ENCODE data around the gene COL4A1.

Gene COL4A1

DNA sequence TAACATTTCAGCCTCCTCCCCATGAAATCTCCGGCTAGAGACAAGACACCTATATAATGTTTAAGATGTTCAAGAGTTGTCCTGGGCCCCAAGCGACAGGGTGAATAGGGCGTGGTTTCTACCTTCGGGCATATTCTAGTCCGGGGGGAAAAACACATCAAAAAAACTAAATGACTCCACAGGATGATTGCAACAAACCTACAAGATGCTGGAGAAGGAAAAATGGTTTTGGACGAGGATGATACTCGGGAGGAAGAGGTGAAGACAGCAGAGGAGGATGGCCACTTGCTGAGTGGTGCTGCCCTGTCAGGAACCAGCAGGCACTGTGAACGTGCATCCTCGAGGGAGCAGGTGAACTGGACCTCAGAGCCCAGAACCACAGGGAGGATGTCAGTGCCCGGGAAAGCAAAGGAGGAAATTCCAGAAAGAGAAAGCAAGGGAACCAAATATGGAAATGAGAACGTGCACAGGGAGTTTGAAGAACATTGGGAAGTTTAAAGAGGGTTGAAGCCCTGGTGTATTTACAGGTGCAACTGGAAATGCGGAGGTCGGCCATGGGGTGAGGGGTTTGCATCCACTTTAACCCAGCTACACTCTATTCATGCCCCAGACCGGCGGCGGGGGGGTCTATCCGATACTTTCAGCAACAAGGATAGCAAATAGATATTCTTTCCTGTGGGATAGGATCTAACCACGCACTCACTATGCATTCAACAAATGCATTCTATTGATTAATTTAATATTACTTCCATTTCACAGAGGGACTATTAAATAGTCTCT lies 50.6 kb downstream of the COL4A1 start:
- no peak for DNase-seq

DNA sequence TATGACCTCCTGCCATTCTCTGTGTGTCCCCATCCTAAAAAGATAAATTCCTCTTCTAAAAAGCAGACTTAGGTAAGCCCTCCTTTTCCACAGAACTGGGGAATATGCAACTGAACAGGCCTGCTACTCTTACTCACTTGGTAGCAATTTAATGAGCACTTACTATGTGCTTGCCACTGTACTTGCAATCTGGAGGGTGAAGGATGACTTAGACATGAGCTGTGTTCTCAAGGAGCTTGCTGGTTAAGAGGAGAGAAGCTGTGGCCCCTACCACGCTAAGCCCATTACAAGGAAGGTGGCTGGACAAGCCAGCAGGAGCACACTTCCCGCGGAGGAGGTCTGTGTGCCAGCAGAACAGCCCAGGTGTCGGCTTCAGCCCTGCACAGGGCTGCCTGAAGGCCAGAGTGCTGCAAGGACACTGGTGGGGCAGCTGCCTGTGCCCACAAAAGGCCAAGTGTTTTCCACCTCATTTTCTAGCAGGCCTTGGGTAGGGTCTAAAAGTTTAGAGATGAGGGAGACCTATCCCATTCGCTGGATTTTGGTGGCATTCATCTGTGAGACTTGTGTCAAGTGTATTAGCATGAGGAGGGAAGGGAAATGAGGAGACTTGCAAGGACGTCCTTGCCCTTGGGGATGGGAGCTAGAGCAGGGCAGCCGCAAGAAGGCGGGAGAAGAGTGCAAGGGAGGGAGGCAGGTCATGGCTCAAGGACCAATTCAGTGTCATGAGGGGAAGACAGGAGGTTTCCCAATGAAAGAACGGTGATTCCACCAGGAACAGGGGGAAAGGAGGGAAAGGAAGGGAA lies 52.0 kb downstream of the COL4A1 start:
- no peak for DNase-seq

DNA sequence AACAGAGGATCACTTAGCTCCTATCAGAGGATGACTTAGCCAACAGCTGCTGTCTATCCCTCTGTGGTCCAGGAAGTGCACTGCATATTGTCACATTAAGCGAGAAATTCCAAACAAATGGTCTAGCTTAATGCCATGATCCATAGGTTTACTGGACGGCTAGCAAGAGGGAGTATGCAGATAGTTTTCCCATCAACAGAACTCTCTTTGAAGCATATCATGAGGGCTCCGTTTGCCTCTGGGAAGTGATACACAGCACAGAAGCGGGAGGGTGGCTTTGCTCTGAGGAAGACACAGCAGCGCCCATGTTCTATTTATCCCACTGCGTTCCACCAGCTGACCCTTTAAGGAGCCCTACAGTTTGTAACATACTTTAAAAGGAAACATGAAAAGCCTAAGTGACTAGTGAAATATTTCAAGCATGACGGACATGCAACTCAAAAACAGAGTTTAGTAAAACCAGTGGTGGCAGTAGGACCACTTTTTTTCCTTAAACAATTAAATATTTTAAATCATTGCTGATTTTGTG lies 52.7 kb downstream of the COL4A1 start:
- DNase-seq, result no peak

DNA sequence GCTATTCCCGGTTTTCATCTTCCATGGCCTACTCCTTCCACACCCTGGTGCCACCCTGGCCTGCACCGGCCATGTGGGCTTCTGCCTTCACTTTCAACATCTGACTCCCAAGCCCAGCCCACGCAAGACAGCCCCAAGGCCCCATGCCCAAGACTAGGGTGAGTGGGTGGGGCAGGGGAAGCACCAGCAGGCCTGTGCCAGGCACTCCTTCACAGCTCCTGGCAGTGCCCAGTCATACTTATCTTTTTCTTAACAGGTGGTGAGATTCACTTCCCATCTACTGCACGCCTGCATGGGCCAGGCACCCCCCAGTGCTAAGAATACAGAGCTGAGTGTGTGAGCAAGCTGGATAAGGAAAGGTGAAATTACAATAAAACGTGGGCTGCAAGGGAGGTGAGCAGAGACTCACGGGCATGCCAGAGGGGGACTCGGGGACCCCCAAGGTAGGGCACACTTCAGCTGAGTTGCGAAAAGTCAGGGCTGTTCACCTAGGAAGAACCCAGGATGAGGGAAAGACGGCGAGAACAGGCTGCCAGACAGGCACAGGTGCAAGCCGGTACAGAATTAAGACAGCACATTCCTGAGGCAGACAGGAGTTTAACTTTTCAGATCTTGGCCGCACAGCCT lies 55.7 kb downstream of the COL4A1 start:
- DNase-seq, result no peak

DNA sequence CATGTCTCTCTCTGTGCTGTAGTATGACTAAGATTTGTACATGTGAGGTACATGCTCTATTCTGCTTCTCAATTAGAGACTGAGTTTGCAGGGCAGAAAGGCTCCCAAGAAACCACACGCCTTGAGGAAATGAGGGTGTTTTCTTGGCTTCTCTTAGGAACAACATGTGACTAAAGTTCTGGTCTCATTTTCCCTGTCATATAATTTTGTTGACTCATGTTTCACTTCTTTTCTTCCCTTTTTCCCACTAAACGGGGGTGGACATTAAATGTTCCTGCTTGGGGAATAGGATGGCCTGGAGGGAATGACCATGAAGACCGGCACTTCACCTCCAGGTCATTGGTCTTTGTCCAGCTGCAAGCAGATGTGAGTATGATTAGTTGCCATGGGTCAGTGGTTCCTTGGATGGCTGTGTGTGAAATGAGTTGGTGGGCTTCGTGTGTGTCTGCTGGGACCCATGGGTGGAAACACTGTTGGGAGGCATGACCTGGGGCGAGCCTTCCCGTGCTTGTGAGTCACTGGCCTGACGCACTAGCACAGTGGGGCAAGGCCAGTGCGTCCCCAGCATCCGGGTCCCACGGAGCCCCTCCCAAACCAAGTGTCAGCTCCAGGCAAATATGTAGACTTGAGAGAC lies 56.6 kb downstream of the COL4A1 start:
- DNase-seq, result no peak

DNA sequence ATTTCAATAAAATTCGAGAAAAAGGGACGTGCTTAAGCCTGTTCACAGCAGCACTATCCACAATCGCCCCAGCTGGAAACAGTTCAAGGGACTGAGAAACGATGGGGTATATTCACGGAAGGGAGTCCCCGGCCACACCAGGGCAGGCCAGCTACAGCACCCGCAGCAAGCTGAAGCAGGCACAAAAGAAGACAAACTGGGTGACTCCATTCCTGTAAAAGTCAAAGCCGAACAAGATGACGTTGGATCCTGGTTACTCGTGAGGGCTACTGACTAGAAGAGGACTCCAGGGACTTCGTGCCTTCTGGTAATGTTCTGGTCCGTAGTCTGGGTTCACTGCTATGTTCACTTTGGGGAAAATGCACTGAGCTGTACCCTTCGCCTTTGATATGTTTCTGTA lies 57.6 kb downstream of the COL4A1 start:
- DNase-seq, result no peak

DNA sequence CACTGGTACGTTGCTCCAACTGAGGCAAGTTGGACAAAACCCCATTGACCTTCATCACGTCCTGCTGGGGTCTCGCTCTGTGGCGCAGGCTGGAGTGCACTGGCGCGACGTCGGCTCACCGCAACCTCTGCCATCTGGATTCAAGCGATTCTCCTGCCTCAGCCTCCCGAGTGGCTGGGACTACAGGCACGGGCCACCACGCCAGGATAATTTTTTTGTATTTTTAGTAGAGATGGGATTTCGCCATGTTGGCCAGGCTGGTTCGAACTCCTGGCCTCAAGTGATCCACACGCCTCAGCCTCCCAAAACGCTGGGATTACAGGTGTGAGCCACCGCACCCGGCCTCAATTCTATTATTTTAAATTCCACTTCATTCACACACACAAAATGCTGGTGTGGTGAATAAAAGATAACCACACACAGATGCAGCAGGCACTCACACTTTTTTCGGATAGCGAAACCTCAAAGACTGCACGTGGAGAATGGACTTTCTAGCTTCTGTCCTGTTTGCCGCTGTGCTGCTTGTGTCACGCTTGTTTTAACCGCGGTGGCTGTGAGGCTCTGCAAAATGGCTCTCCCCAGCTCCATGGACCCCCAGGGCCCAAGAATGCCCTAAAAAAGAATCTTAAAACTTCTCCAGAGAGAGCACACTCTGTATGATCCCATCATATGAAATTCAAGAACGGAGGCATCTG lies 58.4 kb downstream of the COL4A1 start:
- no peak for DNase-seq

DNA sequence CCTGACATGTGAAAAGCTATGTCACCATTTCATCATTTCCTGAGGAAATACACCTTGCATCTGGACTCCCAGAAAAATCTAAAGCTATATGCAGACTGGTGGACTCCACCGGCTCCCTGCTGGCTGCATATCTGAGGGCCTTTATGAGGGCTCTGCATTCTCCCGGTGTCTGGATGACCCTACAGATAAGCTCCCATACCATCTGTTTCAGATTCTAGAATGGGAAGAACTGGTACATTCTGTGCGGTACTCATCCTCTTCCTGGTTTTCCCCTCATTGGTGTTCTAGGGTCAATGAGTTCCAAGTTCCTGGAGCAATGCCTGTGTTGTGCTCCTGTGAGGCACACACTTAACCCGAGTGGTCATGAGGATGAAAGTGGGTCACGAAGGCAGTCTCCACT lies 60.4 kb downstream of the COL4A1 start:
- DNase-seq, result no peak

DNA sequence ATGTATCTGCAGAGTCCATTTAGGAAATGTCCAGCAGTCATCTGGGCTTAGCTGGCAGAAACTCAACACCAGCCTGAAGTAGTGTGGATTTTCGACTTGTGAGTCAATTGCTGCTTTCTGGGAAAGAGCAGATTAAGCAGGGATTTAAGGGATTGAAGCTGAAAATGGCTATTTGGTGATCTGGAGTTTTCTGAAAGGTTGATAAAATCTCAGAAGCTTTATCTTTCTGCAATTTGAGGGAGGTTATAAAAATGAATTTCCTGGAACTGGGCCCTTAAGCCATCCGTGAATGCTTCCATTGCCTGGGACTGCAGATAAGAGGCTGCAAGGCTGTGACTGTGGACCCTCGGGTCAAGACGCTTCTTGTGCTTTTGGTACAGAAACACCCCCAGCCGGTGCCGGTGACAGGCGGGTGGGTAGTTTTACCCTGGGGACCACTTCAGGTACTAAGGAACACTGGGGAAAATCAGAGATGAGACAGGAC lies 61.5 kb downstream of the COL4A1 start:
- no peak for DNase-seq

DNA sequence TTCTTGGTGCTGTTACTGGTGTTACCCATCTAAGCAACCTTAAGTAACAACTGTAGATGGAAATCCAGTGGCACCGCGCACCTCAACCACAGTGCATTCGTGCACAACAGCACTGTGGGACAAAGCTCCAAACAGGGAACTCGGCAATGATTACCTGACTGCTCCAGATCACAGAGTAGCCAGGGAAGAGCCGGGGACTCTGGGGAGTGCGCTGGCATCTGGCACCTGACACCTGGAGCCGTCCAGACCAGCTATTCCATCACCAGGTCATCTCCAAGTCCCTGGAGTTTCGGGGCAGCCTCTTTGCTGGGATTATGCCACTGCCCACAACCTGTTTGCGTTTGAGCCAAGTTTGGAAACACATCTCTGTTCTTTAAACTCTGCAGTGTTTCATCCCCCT lies 62.0 kb downstream of the COL4A1 start:
- no peak for DNase-seq

DNA sequence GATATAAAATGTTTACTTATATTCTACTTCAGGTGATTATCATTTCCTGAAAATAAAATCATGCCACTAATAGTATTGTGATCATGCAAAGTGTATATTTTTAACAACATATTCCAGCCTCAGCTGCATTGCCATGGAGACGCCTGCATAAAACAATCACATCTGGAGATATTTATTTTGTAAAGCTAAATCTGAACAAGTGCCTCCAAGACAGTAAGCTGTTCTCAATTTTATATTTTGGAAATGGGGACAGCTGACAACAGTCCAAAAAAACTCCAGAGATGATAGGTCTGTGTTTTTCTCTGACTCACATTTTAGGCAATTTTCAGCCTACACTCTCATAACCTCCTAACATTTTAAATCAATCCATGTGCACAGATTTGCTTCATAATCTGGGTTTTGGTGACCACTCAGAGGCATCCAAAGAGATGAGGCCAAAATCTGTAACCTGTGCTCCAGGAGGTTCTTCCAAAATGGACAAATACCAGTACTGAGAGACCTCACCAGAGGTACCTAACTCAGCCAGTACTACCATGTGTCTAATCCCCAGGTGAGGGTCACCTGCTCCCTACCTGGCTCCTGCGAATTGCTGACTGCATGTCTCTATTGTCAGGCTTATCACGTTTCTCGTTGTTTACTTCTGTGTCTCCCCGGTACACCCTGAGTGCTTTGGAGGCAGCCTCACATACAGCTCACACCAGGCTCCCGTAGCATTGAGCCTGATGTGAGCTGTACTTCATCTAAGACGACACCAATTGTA lies 62.7 kb downstream of the COL4A1 start:
- no peak for DNase-seq

DNA sequence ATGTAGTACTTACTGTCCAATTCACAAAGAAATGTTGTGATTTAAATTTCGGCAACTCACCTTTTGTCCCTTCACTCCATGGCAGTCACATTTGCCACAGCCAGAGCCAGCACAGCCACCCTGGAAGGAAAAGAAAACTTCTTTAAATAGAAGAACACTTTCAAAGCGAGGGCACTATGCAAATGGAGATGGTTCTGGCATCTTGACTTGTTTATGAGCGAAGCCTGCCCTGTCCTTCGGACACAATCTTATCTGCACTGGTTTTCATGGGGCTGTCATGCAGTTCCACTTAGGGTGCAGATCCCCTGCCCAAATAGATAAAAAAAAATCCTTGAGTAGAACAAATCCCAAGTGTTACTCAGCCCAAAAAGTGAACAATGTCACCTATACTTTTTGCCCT lies 64.3 kb downstream of the COL4A1 start:
- no peak for DNase-seq

DNA sequence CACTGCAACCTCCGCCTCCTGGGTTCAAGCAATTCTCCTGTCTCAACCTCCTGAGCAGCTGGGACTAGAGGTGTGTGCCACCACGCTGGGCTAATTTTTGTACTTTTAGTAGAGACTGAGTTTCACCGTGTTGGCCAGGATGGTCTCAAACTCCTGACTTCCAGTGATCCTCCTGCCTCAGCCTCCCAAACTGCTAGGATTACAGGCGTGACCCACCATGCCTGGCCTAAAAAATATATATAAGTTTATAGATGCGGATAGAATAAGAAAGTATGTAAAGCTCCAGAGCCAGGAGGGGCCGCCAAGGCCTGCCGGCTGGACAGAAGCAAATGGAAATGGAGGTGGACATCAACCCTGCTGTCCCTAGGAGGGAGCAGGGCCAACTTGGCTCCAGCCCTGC lies 66.0 kb downstream of the COL4A1 start:
- no peak for DNase-seq

DNA sequence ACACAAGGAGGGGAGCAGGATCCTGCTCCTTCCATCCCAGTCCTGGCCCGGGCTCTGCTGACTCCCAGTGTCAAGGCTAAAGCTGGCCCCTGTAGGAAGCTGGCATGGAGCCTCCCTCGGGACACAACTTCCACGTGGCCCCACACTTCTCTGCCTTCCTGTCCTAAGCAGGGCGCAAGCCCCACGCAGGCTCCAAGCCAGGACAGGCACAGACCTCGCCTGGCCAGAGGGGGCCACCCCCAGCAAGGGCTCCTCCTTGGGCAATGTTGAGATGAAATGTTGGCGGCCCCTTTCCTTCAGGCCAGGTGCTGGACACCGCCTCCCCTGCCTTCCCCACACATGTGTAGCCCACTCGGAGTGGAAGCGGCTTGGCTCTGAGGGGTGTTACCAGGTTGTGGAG lies 66.6 kb downstream of the COL4A1 start:
- DNase-seq, result no peak

DNA sequence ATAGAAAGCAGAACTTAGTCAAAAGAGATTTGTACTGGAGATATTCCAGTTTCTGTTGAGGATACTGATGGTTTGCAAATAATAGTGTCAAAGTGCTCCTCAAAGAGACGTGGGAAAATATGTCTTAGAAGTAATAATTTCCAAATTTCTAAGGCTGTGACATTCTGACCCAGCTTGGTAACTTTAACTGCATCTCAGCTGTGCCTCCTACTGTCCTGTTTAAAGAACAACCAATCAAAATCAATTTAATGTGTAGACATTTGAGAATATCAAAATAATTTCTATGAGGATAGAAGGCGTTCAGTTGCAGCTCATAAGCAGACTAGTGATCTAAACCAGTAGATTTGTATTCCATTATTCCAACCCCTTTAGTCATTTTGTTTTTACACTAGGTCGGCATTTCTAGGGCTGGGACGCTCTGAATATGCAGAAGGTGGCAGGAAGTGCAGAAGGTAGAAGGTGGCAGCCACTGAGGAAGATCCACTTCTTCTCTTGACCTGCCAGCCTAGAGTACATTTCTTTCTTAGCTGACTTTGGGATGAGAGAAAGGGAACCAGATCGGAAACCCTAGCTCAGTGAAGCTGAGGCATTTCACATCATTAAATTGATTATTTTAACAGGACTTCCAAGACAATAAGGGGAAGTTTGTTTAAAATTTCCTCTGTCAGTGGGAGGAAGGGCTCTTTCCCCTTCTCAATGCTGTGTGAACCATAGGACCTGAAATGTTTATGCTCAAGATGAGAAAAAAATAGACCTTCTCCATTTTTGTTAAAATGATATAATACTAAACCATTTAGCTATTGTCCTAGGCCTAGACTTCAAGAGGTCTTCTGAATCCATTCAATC lies 67.5 kb downstream of the COL4A1 start:
- no peak for DNase-seq

DNA sequence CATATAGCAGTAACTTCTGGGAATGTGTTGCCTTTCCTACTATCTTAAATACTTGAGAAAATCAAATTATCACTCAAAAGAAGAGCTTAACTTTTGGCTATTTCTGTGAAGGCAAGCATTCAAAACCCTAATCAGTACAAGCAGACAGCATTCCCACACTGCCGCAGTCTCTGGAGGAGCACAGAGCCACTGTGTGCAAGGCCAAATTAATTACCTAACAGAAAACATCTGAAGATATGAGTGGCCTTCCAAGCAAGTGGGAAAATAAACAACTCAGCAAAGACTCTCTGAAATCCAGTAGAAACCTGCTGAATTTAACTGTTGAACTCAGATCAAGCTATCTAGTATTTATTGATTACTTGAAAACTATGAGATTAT lies 68.2 kb downstream of the COL4A1 start:
- no peak for DNase-seq

DNA sequence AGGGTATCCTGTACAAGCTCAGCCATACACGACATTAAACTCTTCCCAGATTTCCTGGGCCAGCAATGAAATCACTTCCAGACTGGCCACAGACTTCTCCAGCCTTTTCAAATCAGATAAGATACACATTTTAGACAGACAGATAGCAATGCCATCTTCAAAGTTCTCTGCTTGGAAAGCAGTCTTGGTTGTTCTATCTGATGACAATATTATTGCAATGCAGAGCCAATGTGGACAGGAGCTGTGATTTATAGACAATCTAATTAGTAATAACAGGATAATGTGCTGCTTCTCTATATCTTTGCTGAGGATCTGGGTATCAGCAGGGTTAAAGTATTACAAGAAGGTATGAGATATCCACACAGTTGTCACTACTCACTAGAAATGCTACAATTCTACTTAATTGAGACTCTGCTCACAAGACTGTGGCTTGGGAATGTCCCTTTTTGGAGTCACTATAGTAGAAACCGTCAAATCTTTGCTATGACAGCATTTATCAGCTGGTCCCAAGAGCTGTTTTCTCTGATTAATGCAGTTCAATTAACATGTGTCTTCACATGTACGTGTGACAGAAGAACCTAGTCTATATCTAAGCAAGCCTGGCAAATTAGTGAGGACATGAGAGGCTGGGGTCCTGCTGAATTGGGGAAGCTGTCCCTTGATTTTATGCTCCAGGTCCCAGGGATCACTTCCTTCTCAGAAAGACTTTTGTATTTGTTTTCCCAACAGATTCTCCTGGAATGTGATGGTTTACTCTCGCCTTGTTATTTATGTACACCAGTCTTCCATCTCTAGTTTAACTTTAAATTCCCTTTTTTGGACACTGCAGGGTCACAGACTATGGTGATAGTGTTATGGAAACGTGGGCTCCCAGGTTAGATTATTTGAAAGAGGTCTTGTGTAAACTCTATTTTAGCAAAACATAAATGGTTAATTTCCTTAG lies 68.8 kb downstream of the COL4A1 start:
- no peak for DNase-seq

DNA sequence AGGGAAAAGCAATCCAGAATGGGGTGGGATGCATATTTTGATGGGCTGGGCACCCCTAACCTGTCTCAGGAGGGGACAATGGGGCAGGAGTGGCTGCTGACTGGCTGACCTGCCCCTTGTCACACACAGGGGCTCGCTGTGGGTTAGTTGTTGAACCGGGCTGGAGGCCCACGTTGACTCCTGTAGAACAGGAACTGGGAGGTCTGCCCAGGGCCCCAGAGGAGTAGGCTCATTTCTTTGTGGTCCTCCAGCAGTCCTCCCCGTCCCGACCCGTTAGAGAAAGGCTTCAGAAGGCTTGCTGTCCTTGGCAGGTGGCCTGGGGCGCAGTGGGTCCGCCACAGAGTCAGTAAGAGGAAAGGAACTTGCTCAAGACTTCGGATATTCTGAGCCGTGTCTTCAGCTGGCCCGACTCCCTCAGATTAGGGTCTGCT lies 70.1 kb downstream of the COL4A1 start:
- DNase-seq, result no peak

DNA sequence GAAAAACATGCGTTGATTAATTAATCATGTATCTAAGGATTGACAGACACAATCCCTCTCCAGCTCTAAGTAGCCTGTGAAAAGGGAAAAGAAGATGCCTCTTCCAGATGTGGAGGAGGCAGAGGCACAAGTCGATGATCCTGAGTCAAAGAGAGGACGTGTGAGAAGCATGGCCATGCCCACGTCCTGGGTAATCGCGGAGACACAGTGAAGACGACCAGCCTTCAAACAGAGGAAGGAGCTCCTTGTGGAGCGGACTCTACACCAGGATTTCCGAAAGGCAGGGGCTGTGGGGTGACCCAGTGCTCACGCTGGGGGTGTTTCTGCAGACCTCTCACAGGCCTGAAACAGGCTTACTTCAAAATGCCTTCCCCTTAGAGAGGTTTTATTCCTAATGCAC lies 70.5 kb downstream of the COL4A1 start:
- DNase-seq, result no peak

DNA sequence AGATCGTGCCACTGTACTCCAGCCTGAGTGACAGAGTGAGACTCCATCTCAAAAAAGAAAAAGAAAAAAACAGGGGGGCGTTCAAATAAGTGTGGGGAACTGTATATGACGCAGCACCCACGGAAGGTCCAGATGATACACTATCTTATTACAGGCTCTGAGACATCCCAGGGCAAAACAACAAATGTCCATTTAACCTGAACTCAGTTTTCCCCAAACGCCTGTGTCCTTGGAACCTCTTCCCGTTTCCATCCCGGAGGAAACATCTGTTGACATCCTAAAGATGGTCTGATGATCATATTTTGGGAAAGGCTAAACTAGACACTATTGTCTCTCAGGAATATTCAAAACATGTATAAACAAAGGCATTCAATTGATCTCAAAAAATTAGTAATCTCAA lies 72.4 kb downstream of the COL4A1 start:
- DNase-seq, result no peak

All from NCI-H345 (cell line).